Progenitor cell of endocrine pancreas (in vitro differentiated cells): ENCODE results near the gene ASAP2. TPM values are rescaled to one million over a fixed set of nuclear protein-coding genes. Genes with fewer than 3 reads are reported as not detected.

Experiments
- DNase-seq: peaks from one replicate; pipeline ENCODE4 v3.0.0; 2021; ENCODE audit warnings: low spot score; ENCODE audit not compliant: unreplicated experiment
- H3K27ac Mint-ChIP-seq: 2 replicates; pipeline ENCODE4 v1.8.0; 2021; ENCODE audit warnings: mild to moderate bottlenecking, moderate library complexity, mixed read lengths
- H3K27me3 Mint-ChIP-seq: 2 replicates; pipeline ENCODE4 v1.8.0; 2021; ENCODE audit warnings: mixed read lengths
- H3K36me3 Mint-ChIP-seq: 2 replicates; pipeline ENCODE4 v1.8.0; 2022; ENCODE audit warnings: mixed read lengths; ENCODE audit not compliant: insufficient read depth
- H3K4me1 Mint-ChIP-seq: 2 replicates; pipeline ENCODE4 v1.8.0; 2021; ENCODE audit warnings: low read depth, mixed read lengths
- H3K4me3 Mint-ChIP-seq: 2 replicates; pipeline ENCODE4 v1.8.0; 2021; ENCODE audit warnings: low read depth, mild to moderate bottlenecking, moderate library complexity, mixed read lengths
- H3K9me3 Mint-ChIP-seq: 2 replicates; pipeline ENCODE4 v1.8.0; 2021; ENCODE audit warnings: low read depth, mixed read lengths
- total RNA-seq: library from RNA; stranded (reverse); gene quantifications from 2 replicates; pipeline ENCODE4 v1.2.1, GENCODE V29; 2021
- TF ChIP-seq, protein P1 (sequence below): fragments of 200-600 bp; sonication (generic); IDR thresholded peaks from one replicate; pipeline ENCODE4 v1.5.0; 2021; ENCODE audit warnings: antibody characterized with exemption, mild to moderate bottlenecking; ENCODE audit not compliant: unreplicated experiment

Gene ASAP2
- total RNA-seq, 1 donor from 2014 or later: 65.4 TPM

DNA sequence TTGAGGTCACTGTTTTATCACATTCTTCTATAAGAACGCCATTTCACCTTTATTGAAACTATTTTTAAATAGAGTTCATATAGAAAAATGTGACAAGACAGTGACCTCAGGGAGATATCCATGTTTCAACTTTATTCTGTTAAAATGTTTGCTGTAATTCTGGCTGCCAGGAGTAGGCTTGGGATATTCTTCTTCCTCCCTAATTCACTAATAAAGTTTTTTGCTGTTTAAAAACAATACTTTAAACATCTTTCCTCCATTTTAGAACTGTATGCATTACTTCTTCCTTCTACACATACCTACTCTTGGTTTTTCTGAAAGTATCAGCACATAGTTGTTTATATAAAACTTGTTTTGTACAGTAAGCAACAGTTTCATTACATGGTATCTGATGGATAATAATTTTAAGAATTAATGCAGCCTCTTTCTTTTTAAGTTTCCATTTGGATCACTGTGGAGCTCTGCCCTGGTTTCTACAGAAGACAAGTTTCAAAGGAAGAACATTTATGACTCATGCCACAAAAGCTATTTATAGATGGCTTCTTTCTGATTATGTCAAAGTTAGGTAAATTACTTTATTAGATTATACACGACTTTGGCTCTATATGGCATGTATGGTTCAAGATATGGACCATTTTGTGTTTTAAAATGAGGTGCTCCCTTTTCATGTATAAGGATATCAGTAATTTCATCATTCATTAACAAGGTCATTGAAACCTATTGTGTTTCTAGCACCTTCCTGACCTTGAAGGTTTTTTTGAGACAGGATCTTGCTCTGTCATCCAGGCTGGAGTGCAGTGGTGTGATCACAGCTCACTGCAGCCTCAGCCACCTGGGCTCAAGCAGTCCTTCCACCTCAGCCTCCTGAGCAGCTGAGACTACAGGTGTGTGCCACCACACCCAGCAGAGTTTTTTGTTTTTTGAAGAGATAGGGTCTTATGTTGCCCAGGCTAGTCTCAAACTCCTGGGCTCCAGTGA, 224.0 kb downstream of the ASAP2 start:
- H3K27ac Mint-ChIP-seq: no peak overlapping the region
- H3K27me3 Mint-ChIP-seq: no peaks in the 10 kb centered on the region

DNA sequence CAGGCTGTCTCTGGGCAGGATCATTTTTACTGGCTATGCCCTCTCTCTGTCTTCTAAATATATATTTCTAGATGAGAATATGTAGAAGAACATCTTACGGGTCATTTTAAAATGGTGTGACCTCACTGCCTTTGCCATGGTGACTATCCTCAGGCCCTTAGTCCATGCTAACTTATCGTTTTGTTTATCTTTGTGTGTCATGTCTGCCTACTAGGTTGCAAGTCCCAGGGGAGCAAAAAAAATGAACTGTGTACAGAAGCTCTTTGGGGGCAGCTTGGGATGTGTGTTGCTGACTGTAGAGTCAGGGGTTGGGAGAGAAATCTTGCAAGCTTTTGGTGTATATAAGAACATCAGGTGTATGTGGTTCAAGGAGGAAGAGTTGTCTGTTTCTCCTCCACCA, 227.9 kb downstream of the ASAP2 start:
- peaks cover 38% of the 10 kb centered on the region for H3K36me3 Mint-ChIP-seq
- H3K4me3 Mint-ChIP-seq: no peak overlapping the region
- no peak overlapping the region for H3K27ac Mint-ChIP-seq
- H3K4me1 Mint-ChIP-seq: no peaks in the 10 kb centered on the region
- no peaks in the 10 kb centered on the region for H3K27me3 Mint-ChIP-seq
- no peaks in the 10 kb centered on the region for H3K9me3 Mint-ChIP-seq
- no peak for DNase-seq
- TF ChIP-seq, protein P1, sequence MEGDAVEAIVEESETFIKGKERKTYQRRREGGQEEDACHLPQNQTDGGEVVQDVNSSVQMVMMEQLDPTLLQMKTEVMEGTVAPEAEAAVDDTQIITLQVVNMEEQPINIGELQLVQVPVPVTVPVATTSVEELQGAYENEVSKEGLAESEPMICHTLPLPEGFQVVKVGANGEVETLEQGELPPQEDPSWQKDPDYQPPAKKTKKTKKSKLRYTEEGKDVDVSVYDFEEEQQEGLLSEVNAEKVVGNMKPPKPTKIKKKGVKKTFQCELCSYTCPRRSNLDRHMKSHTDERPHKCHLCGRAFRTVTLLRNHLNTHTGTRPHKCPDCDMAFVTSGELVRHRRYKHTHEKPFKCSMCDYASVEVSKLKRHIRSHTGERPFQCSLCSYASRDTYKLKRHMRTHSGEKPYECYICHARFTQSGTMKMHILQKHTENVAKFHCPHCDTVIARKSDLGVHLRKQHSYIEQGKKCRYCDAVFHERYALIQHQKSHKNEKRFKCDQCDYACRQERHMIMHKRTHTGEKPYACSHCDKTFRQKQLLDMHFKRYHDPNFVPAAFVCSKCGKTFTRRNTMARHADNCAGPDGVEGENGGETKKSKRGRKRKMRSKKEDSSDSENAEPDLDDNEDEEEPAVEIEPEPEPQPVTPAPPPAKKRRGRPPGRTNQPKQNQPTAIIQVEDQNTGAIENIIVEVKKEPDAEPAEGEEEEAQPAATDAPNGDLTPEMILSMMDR: no peak

More for the DNA sequence above, 224.0 kb downstream of the ASAP2 start:
- TF ChIP-seq, protein P1: no peak
- DNase-seq: no peak
- peaks cover 23% of the 10 kb centered on the region for H3K36me3 Mint-ChIP-seq
- H3K4me3 Mint-ChIP-seq: no peak overlapping the region
- H3K9me3 Mint-ChIP-seq: no peaks in the 10 kb centered on the region
- H3K4me1 Mint-ChIP-seq: no peaks in the 10 kb centered on the region

DNA sequence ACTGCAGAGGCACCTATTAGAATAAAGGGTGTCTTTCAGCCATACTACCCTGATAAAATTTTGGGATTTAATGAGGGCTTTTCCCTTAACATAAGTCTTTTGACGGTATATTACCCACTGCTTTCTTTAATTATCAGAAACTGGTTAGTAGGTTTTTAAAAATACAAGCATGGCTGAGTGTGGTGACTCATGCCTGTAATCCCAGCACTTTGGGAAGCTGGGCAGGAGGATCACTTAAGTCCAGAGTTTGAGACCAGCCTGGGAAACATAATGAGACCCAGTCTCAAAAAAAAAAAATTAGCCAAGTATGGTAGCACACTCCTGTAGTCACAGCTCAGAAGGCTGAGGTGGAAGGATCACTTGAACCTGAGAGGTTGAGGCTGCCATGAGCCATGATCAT, 232.9 kb downstream of the ASAP2 start:
- Mint-ChIP-seq H3K4me1 (peaks cover 2% of the 10 kb centered on the region), H3K27me3 (no peaks in the 10 kb centered on the region), H3K9me3 (no peaks in the 10 kb centered on the region), H3K36me3 (peaks cover 35% of the 10 kb centered on the region), H3K27ac (no peak overlapping the region), H3K4me3 (no peak overlapping the region)
- TF ChIP-seq, protein P1: no peak
- DNase-seq: no peak

DNA sequence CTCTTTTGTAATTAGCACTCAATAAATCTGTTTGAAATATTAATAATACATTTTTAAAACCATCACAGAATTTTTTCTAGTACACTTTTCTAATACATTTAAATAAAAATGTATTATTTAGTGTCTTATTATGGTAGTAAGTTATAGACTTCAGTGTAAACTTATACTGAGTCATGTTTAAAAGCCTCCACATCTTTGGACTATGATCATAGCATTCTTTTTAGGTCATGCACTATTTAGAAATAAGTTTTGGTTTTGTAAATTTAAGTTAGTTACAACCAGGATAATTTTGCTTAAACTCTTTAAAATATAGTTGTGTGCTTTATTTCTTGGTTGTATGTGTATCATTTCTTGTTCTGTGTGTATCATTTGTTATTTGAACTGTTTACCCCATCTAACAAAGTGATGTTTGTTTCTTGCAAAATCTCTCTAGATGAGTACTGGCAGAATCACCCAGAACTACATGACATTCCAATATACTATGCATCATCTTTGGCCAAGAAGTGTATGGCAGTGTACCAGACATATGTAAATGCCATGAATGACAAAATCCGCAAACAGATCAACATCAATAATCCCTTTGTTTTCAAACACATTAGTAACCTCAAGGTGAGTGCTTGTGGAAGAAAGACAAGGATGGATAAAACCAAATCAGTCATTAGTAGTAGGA, 233.6 kb downstream of the ASAP2 start:
- TF ChIP-seq, protein P1: no peak
- Mint-ChIP-seq H3K4me3 (no peak overlapping the region), H3K27me3 (no peaks in the 10 kb centered on the region), H3K36me3 (peaks cover 33% of the 10 kb centered on the region), H3K27ac (no peak overlapping the region), H3K9me3 (no peaks in the 10 kb centered on the region), H3K4me1 (peaks cover 2% of the 10 kb centered on the region)
- no peak for DNase-seq

DNA sequence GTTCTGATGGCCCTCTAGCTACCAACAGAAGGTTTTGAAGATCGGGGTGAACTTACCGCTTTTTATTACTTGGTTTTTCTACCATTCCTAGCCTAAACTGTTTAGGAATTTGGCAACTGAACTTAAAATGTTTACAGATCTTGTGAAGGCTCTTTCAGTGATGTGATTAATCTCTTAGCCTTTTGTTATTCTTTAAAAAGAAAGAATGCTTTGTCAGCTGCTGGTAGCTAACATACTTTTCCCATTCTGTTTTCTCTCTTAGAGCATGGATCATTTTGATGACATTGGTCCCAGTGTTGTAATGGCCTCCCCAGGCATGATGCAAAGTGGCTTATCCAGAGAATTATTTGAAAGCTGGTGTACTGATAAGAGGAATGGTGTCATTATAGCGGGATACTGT, 234.9 kb downstream of the ASAP2 start:
- Mint-ChIP-seq H3K27ac (peak overlapping the region; percentile 40), H3K36me3 (peaks cover 35% of the 10 kb centered on the region), H3K4me3 (no peak overlapping the region), H3K4me1 (peaks cover 2% of the 10 kb centered on the region), H3K27me3 (no peaks in the 10 kb centered on the region), H3K9me3 (no peaks in the 10 kb centered on the region)
- DNase-seq: no peak
- TF ChIP-seq, protein P1: no peak
